NCI-H128 (cell line): Measurements from ENCODE around the gene RNF144B.
"Not testable (repeated sequence)": the region's sequence is repeated elsewhere in the genome, so short reads cannot be mapped to it uniquely, and the experiment has no call there.

Source experiments
- DNase-seq: peaks from one replicate; lab custom pipeline; 2025; ENCODE audit not compliant: unreplicated experiment; lab: John Stamatoyannopoulos, UW

Gene RNF144B

GRCh38 chr6:18441251-18441979 lies 54.3 kb downstream of the RNF144B start:
- no peak for DNase-seq

GRCh38 chr6:18444111-18444510 lies 57.0 kb downstream of the RNF144B start:
- DNase-seq: no peak

- no peak for DNase-seq
Measured at GRCh38 chr6:18445228-18445627, 58.1 kb downstream of the RNF144B start.

- DNase-seq: no peak
Measured at GRCh38 chr6:18446771-18447170, 59.6 kb downstream of the RNF144B start.

- no peak for DNase-seq
Measured at GRCh38 chr6:18447552-18447951, 60.4 kb downstream of the RNF144B start.

- no peak for DNase-seq
Measured at GRCh38 chr6:18451756-18452155, 64.6 kb downstream of the RNF144B start.

GRCh38 chr6:18454446-18454845 lies 67.3 kb downstream of the RNF144B start:
- DNase-seq: no peak

- DNase-seq: no peak
Measured at GRCh38 chr6:18457065-18457737, 70.1 kb downstream of the RNF144B start.

- not testable (repeated sequence) for DNase-seq
Measured at GRCh38 chr6:18458086-18458485, 70.9 kb downstream of the RNF144B start.

GRCh38 chr6:18463429-18463828 lies 76.3 kb downstream of the RNF144B start:
- no peak for DNase-seq

- DNase-seq: no peak
Measured at GRCh38 chr6:18464176-18464575, 77.0 kb downstream of the RNF144B start.

GRCh38 chr6:18465410-18466154 lies 78.4 kb downstream of the RNF144B start:
- DNase-seq: peak; percentile 35

- DNase-seq: no peak
Measured at GRCh38 chr6:18467741-18468502, 80.8 kb downstream of the RNF144B start.

- no peak for DNase-seq
Measured at GRCh38 chr6:18468503-18468843, 81.3 kb downstream of the RNF144B start.

GRCh38 chr6:18469536-18469935 lies 82.4 kb downstream of the RNF144B start:
- DNase-seq: no peak

- DNase-seq: no peak
Measured at GRCh38 chr6:18471232-18471964, 84.2 kb downstream of the RNF144B start.

GRCh38 chr6:18472941-18473340 lies 85.8 kb downstream of the RNF144B start:
- DNase-seq: no peak

GRCh38 chr6:18473755-18474154 lies 86.6 kb downstream of the RNF144B start:
- DNase-seq: no peak

GRCh38 chr6:18477301-18477941 lies 90.3 kb downstream of the RNF144B start:
- no peak for DNase-seq

GRCh38 chr6:18478610-18479009 lies 91.5 kb downstream of the RNF144B start:
- no peak for DNase-seq
